HCT116 (cell line): Measurements from ENCODE around the gene PWWP2B. TPM values are rescaled to one million over a fixed set of nuclear protein-coding genes. Genes with fewer than 3 reads are reported as not detected.

Source experiments
- ATAC-seq: fragments of 200-7000 bp; cut with Tn5 transposase; 2 replicates; pipeline ENCODE4 v1.9.1; 2020; ENCODE audit warnings: mild to moderate bottlenecking, moderate library complexity
- BruUV-seq: library from RNA; stranded (reverse); fragments of 400-500 nt; replicated peaks from 2 replicates; lab custom pipeline; 2021; lab: Mats Ljungman, UMichigan
- CTCF ChIA-PET: fragments of 300-600 bp; sonication (Branson Sonifier 250); formaldehyde crosslinking; loops from one replicate; lab custom pipeline; 2021; ENCODE audit warnings: antibody characterized with exemption; lab: Charles Lee
- POLR2A ChIA-PET: fragments of 300-600, 350-600 bp; sonication (Branson Sonifier 250); formaldehyde crosslinking; loops from one replicate; lab custom pipeline; 2021; ENCODE audit warnings: antibody characterized with exemption; lab: Charles Lee
- RAD21 ChIA-PET, 2 experiments: fragments of 300-600 bp; sonication (Branson Sonifier 250); formaldehyde crosslinking; loops; one replicate each; lab custom pipeline; 2023; ENCODE audit warnings: low total read pairs in 2 of 2; ENCODE audit not compliant: uncharacterized antibody in 2 of 2, unreplicated experiment in 2 of 2, low non-redundant PET in 1 of 2; lab: Charles Lee
- DNase-seq: peaks from one replicate; pipeline ENCODE4 v3.0.0-alpha.2; 2010; ENCODE audit warnings: low read depth, low spot score
- H2AFZ ChIP-seq: fragments of 200-600 bp; shearing (Covaris generic), sonication (generic); 2 replicates; pipeline ENCODE4 v1.6.1; 2017; ENCODE audit warnings: low read depth, mixed run types, mixed read lengths, antibody characterized with exemption, low read length; ENCODE audit not compliant: poor library complexity, severe bottlenecking
- H3K27ac ChIP-seq: 2 replicates; pipeline ENCODE4 v1.5.1; 2012; ENCODE audit warnings: low read depth, low read length
- H3K27me3 ChIP-seq: fragments of 200-600 bp; sonication (generic); 2 replicates; pipeline ENCODE4 v1.6.1; 2016; ENCODE audit warnings: mixed run types, low read length, mixed read lengths; ENCODE audit not compliant: insufficient read depth
- H3K36me3 ChIP-seq, 2 experiments: fragments of 200-500 bp in 1 of 2; fragments of 200-600 bp in 1 of 2; sonication (Bioruptor generic) in 1 of 2; sonication (generic) in 1 of 2; 2 replicates each; pipeline versions ENCODE4 v1.5.1 to v1.6.1; 2014 to 2016; ENCODE audit warnings: low read length in 2 of 2, inconsistent platforms in 1 of 2, mixed read lengths in 1 of 2, mixed run types in 1 of 2; ENCODE audit not compliant: insufficient read depth in 2 of 2, control insufficient read depth in 1 of 2
- H3K4me1 ChIP-seq, 2 experiments: fragments of 200-600 bp in 1 of 2; sonication (generic) in 1 of 2; 2 replicates each; pipeline versions ENCODE4 v1.5.1 to v1.6.1; 2012 to 2017; ENCODE audit warnings: low read length in 2 of 2, inconsistent platforms in 1 of 2, mild to moderate bottlenecking in 1 of 2, mixed read lengths in 1 of 2, mixed run types in 1 of 2, moderate library complexity in 1 of 2; ENCODE audit not compliant: insufficient read depth in 2 of 2, control insufficient read depth in 1 of 2
- H3K4me2 ChIP-seq: fragments of 200-600 bp; sonication (generic); 2 replicates; pipeline ENCODE4 v1.6.1; 2017; ENCODE audit warnings: mixed run types, low read length, mixed read lengths
- H3K4me3 ChIP-seq, 2 experiments: fragments of 200-600 bp in 1 of 2; sonication (generic) in 1 of 2; replicated peaks in 1 of 2; 2 replicates each; pipeline ENCODE4 v1.5.1; 2011 to 2016; ENCODE audit warnings: low read length in 2 of 2, control low read depth in 1 of 2, low read depth in 1 of 2, mild to moderate bottlenecking in 1 of 2, mixed read lengths in 1 of 2, mixed run types in 1 of 2
- H3K79me2 ChIP-seq: fragments of 200-600 bp; sonication (generic); 2 replicates; pipeline ENCODE4 v1.6.1; 2017; ENCODE audit warnings: mild to moderate bottlenecking, mixed run types, low read length, moderate library complexity, mixed read lengths; ENCODE audit not compliant: insufficient read depth
- H3K9ac ChIP-seq: fragments of 200-600 bp; sonication (generic); 2 replicates; pipeline ENCODE4 v1.6.1; 2016; ENCODE audit warnings: low read length, mixed read lengths
- H3K9me2 ChIP-seq: fragments of 200-600 bp; sonication (generic), shearing (Covaris generic); 2 replicates; pipeline ENCODE4 v1.6.1; 2017; ENCODE audit warnings: mixed run types, mild to moderate bottlenecking, moderate library complexity; ENCODE audit not compliant: insufficient read depth
- H3K9me3 ChIP-seq, 2 experiments: fragments of 200-500 bp in 1 of 2; fragments of 200-600 bp in 1 of 2; sonication (Bioruptor generic) in 1 of 2; sonication (generic) in 1 of 2; 2 replicates each; pipeline ENCODE4 v1.6.1; 2014 to 2017; ENCODE audit warnings: low read length in 2 of 2, mixed read lengths in 2 of 2, inconsistent platforms in 1 of 2, low read depth in 1 of 2, mild to moderate bottlenecking in 1 of 2, mixed run types in 1 of 2, moderate library complexity in 1 of 2; ENCODE audit not compliant: control insufficient read depth in 1 of 2, insufficient read depth in 1 of 2
- H4K20me1 ChIP-seq: fragments of 200-600 bp; sonication (generic), shearing (Covaris generic); 2 replicates; pipeline ENCODE4 v1.6.1; 2017; ENCODE audit warnings: mixed run types, mild to moderate bottlenecking, moderate library complexity; ENCODE audit not compliant: insufficient read depth
- ELF1 ChIP-seq: IDR thresholded peaks from 2 replicates; pipeline ENCODE4 v1.6.1; 2012; ENCODE audit warnings: low read depth, borderline replicate concordance
- EZH2 ChIP-seq: fragments of 200-600 bp; sonication (generic); IDR thresholded peaks from 2 replicates; pipeline ENCODE4 v1.6.1; 2017; ENCODE audit warnings: antibody characterized with exemption, mixed run types
- POLR2A ChIP-seq: IDR thresholded peaks from 2 replicates; pipeline ENCODE4 v1.7.0; 2011; ENCODE audit warnings: borderline replicate concordance; ENCODE audit not compliant: insufficient read depth, insufficient read length; ENCODE audit errors: extremely low read depth
- POLR2AphosphoS5 ChIP-seq: IDR thresholded peaks from 2 replicates; pipeline ENCODE4 v1.6.1; 2011; ENCODE audit warnings: mild to moderate bottlenecking, low read depth, low read length, moderate library complexity
- SP1 ChIP-seq: IDR thresholded peaks from 2 replicates; pipeline ENCODE4 v1.6.1; 2012; ENCODE audit warnings: low read depth
- SRF ChIP-seq: IDR thresholded peaks from 2 replicates; pipeline ENCODE4 v1.6.1; 2012; ENCODE audit warnings: low read depth
- ZFX ChIP-seq: fragments of 450-650 bp; IDR thresholded peaks from 2 replicates; pipeline ENCODE4 v1.6.1; 2017
- intact Hi-C: fragments of 100-400 bp; cut with micrococcal nuclease; formaldehyde crosslinking; loops from 2 replicates; pipeline ENCODE4 v1.10.0; 2022
- total RNA-seq: library from RNA; stranded (reverse); gene quantifications from one replicate; pipeline ENCODE4 v1.2.1, GENCODE V29; 2021; ENCODE audit not compliant: unreplicated experiment
- TF ChIP-seq, protein P1 (sequence below), 3 experiments: fragments of 200-600 bp in 1 of 3; sonication (generic) in 1 of 3; IDR thresholded peaks in 2 of 3; conservative IDR thresholded peaks in 1 of 3; 2 replicates each; pipeline ENCODE4 v1.5.1; 2012 to 2017; ENCODE audit warnings: low read depth in 2 of 3, low read length in 2 of 3, antibody characterized with exemption in 1 of 3, borderline replicate concordance in 1 of 3, control low read depth in 1 of 3, mild to moderate bottlenecking in 1 of 3, mixed read lengths in 1 of 3, mixed run types in 1 of 3, moderate library complexity in 1 of 3; ENCODE audit not compliant: insufficient read depth in 1 of 3
- TF ChIP-seq, protein P2 (sequence below): IDR thresholded peaks from 2 replicates; pipeline ENCODE4 v1.6.1; 2011; ENCODE audit warnings: mild to moderate bottlenecking, low read length, moderate library complexity; ENCODE audit not compliant: insufficient replicate concordance; ENCODE audit errors: extremely low read depth
- TF ChIP-seq, protein P3 (sequence below): IDR thresholded peaks from 2 replicates; pipeline ENCODE4 v1.6.1; 2012

The PWWP2B gene
- total RNA-seq, 1 experiment from 2014 or later: 13.9 TPM

DNA sequence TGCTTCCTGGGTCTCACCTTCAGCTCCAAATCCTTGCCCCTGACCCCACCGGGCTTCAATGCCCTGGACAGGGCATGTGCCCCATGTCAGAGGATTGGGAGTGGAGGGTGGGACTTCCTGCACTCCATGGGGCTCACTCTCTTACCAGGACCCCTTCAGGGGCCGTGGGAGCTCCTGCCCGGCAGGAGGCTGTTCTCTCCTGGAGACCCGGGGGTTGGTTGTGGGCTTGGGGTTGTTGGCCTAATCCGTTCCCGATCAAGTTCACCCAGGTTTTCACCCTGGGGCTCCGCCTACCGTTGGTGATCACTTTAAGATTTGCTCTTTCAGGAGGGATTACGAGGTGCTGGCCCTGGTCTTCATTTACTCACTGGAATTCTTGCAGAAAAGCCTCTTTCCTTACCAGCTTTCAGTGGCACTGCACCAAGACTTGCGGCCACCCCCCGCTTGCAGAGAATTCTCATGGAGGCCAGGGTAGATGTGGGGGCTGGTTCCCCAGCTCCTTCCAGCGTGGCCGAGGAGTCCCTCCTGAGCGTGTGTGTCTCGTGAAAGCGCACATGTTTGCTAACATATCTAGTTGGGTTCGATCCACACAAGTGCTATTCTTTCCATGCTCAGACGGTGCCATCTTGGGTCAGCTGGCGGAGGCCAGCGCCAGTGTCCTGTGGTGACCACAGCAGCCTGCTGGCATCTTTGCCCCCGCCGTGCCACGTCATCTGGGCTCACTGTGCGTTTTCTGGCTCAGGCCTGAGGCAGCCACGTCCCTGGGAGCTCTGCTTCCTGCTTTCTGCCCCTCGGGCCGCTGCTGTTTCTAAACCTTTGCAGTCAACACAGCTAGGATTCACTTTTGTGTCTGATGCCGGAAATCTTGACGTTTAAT lies 15.6 kb downstream of the PWWP2B start:
- TF ChIP-seq ZFX (no peak), SP1 (no peak), POLR2AphosphoS5 (no peak), ELF1 (no peak), EZH2 (no peak), POLR2A (no peak), SRF (no peak)
- TF ChIP-seq, protein P1, sequence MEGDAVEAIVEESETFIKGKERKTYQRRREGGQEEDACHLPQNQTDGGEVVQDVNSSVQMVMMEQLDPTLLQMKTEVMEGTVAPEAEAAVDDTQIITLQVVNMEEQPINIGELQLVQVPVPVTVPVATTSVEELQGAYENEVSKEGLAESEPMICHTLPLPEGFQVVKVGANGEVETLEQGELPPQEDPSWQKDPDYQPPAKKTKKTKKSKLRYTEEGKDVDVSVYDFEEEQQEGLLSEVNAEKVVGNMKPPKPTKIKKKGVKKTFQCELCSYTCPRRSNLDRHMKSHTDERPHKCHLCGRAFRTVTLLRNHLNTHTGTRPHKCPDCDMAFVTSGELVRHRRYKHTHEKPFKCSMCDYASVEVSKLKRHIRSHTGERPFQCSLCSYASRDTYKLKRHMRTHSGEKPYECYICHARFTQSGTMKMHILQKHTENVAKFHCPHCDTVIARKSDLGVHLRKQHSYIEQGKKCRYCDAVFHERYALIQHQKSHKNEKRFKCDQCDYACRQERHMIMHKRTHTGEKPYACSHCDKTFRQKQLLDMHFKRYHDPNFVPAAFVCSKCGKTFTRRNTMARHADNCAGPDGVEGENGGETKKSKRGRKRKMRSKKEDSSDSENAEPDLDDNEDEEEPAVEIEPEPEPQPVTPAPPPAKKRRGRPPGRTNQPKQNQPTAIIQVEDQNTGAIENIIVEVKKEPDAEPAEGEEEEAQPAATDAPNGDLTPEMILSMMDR (IDR thresholded peaks at IDR 0.05 in 2 of 3, conservative IDR thresholded peaks at IDR 0.05 in 1 of 3; ENCODE audit: borderline replicate concordance in 1 of 3, insufficient read depth in 1 of 3, low read depth in 2 of 3, low read length in 2 of 3): no peak
- TF ChIP-seq, protein P2, sequence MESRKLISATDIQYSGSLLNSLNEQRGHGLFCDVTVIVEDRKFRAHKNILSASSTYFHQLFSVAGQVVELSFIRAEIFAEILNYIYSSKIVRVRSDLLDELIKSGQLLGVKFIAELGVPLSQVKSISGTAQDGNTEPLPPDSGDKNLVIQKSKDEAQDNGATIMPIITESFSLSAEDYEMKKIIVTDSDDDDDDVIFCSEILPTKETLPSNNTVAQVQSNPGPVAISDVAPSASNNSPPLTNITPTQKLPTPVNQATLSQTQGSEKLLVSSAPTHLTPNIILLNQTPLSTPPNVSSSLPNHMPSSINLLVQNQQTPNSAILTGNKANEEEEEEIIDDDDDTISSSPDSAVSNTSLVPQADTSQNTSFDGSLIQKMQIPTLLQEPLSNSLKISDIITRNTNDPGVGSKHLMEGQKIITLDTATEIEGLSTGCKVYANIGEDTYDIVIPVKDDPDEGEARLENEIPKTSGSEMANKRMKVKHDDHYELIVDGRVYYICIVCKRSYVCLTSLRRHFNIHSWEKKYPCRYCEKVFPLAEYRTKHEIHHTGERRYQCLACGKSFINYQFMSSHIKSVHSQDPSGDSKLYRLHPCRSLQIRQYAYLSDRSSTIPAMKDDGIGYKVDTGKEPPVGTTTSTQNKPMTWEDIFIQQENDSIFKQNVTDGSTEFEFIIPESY: no peak
- TF ChIP-seq, protein P3, sequence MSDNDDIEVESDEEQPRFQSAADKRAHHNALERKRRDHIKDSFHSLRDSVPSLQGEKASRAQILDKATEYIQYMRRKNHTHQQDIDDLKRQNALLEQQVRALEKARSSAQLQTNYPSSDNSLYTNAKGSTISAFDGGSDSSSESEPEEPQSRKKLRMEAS: no peak
- no peaks in the 10 kb centered on the region for H3K9me3 ChIP-seq
- no peaks in the 10 kb centered on the region for H4K20me1 ChIP-seq
- intact Hi-C loops: no loop called here
- H3K79me2 ChIP-seq: peaks cover 40% of the 10 kb centered on the region
- no peaks in the 10 kb centered on the region for H3K27me3 ChIP-seq
- DNase-seq (no peak), ATAC-seq (no peak)
- no TSS peak for BruUV-seq
- H3K9me2 ChIP-seq: no peaks in the 10 kb centered on the region
- ChIA-PET RAD21 (no interaction called here), CTCF (no interaction called here), POLR2A (no interaction called here)
- H3K9ac ChIP-seq: no peak overlapping the region
- peaks cover 0 to 6% of the 10 kb centered on the region in 2 experiments; a peak in 1 of 4 replicates for H3K36me3 ChIP-seq
- peaks cover 7 to 10% of the 10 kb centered on the region in 2 experiments; a peak in 3 of 4 replicates for H3K4me1 ChIP-seq
- H2AFZ ChIP-seq: no peak overlapping the region
- no peak overlapping the region for H3K27ac ChIP-seq
- no peak overlapping the region for H3K4me3 ChIP-seq
- no peak overlapping the region for H3K4me2 ChIP-seq
